ENCODE measurements around the gene SRGAP2C. TPM values are rescaled to one million over a fixed set of nuclear protein-coding genes. Genes with fewer than 3 reads are reported as not detected.
A peak's percentile ranks its signal among the peaks of the same experiment; 100 is the strongest.
"Not testable (repeated sequence)": the region's sequence is repeated elsewhere in the genome, so short reads cannot be mapped to it uniquely, and the experiment has no call there.

The SRGAP2C gene
- total RNA-seq, 1 experiment from 2014 or later: 9.2 TPM

- peak; percentile 9 for DNase-seq (ENCODE audit: low read depth)
These were observed 190.1 kb downstream of the SRGAP2C start for GRCh38 chr1:121374851-121375367.

GRCh38 chr1:121376986-121377385 lies 192.2 kb downstream of the SRGAP2C start:
- not testable (repeated sequence) for DNase-seq (ENCODE audit: low read depth)

- not testable (repeated sequence) for DNase-seq (ENCODE audit: low read depth)
These were observed 194.0 kb downstream of the SRGAP2C start for GRCh38 chr1:121378757-121379156.

GRCh38 chr1:121384754-121385153 lies 200.0 kb downstream of the SRGAP2C start:
- not testable (repeated sequence) for DNase-seq (ENCODE audit: low read depth)

- not testable (repeated sequence) for DNase-seq (ENCODE audit: low read depth)
These were observed 200.4 kb downstream of the SRGAP2C start for GRCh38 chr1:121385162-121385561.

DNA sequence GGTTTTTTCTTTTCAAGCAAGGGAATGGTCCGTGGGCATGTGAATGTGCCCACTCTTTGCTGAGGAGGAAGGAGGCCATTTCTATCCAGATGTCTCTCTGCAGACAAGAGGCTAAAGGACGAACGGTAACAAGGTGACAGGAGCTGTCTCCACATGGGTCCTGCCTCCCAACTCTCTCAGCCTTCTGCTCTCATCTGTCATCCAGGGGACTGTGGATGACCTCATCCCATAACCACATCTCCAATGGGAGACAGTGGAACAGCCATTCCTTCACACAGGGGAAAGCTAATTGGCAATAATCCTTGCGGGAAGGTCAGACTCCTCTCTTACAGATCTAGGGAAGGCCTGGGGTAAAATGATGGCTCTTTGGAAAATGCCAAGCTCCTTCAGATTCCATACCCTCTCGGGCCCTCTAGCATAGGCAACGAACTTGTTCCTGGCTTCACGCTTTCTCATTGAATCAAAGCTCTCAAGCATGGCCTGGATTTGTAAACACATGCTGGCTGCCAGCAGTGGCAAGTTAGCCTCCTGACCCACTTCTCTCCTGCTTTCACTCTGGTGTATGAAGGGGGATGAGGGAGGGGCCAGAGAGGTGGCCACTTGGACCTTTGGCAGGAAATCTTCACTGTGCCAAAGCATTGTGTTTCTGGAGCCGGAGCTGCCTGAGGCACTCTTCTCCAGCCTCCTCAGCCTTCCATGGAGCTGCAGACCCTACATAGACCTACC lies 201.0 kb downstream of the SRGAP2C start:
- not testable (repeated sequence) for DNase-seq (ENCODE audit: low read depth)

DNA sequence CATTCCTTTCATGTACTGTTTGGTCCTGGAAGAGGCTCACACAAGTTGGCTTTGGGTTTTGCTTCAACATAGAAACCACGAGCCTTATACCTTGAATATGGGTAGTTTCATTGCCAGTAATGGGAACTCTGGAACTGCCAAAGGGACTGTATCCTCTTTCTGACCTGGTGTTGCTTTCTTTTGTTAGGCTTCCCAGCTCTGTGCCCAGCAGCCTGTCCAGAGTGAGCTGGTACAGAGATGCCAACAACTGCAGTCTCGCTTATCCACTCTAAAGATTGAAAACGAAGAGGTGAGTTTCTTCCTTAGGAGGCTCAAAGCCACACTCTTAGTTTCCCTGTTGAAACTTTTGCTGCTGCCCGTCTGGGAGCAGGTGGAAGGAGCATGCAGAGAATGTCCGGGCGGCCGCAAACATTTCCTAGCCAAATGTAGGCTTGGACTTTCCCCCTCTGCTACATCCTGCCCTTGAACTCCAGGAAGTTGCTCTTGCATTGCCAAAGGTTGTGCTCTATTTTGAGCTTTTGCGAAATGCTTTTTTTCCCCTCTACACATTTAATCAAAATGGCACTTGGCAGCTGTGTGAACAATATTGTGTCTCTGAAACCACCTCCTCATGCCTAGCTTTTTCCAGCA lies 201.7 kb downstream of the SRGAP2C start:
- DNase-seq (ENCODE audit: low read depth): not testable (repeated sequence)

GRCh38 chr1:121389895-121390560 lies 205.3 kb downstream of the SRGAP2C start:
- not testable (repeated sequence) for DNase-seq (ENCODE audit: low read depth)

- DNase-seq (ENCODE audit: low read depth): not testable (repeated sequence)
These were observed 207.4 kb downstream of the SRGAP2C start for GRCh38 chr1:121392130-121392529.

DNA sequence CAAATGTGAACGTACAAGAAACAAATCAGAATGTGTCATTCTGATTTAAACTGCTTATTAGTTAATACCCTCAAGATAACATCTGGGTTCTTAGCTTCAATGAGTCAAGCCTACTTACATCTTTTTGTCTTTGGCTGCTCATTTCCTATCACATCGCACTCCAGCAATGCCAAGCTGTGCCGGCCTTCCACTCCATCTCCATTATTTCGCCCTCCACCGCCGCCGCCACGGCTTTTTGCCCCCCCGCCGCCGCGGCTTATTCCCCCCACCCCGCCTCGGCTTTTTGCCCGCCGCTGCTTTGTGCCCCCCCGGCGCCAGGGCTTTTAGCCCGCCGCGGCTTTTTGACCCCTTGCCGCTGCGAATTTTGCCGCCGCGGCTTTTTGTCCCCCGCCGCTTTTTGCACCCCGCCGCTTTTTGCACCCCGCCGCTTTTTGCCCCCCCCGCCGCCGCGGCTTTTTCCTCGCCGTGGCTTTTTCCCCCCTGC lies 211.0 kb downstream of the SRGAP2C start:
- not testable (repeated sequence) for DNase-seq (ENCODE audit: low read depth)

DNA sequence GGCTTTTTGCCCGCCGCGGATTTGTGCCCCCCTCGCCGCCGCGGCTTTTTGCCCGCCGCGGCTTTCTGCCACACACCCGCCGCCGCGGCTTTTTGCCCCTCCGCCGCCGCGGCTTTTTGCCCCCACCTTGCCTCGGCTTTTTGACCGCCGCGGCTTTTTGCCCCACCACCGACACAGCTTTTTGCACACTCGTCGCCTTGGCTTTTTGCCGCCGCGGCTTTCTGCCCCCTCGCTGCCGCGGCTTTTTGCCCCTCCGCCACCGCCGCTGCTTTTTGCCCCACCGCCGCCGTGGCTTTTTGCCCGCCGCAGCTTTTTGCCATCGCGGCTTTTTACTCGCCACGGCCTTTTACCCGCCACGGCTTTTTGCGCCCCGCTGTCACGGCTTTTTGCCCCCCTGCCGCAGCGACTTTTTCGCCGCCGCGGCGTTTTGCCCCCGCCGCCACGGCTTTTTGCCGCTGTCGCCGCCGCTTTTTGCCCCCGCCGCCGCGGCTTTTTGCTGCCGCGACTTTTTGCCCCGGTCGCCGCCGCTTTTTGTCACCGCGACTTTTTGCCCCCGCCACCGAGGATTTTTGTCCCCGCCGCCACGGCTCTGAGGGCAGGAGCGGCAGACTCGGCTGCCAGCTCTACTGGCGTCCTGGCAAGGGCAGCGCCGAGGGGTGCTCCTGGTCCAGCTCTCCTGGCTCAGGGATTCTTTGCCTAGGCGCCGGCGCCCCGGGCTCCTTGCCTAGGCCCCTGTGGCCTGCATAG lies 211.7 kb downstream of the SRGAP2C start:
- DNase-seq (ENCODE audit: low read depth): not testable (repeated sequence)

GRCh38 chr1:121397101-121397500 lies 212.3 kb downstream of the SRGAP2C start:
- not testable (repeated sequence) for DNase-seq (ENCODE audit: low read depth)

- DNase-seq (ENCODE audit: low read depth): not testable (repeated sequence)
These were observed 214.4 kb downstream of the SRGAP2C start for GRCh38 chr1:121399193-121399592.

DNA sequence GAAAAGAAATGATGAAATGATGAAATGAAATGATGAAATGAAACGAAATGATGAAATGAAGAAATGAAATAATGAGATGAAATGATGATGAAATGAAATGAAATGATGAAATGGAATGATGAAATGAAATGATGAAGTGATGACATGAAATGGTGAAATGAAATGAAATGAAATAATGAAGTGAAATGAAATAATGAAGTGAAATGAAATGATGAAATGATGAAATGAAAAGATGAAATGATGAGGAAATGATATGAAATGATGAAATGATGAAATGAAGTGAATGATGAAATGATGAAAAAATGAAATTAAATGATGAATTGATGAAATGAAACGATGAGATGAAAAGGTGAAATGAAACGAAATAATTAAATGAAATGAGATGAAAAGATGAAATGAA lies 215.3 kb downstream of the SRGAP2C start:
- not testable (repeated sequence) for DNase-seq (ENCODE audit: low read depth)

- not testable (repeated sequence) for DNase-seq (ENCODE audit: low read depth)
These were observed 216.0 kb downstream of the SRGAP2C start for GRCh38 chr1:121400541-121401310.

- DNase-seq (ENCODE audit: low read depth): not testable (repeated sequence)
These were observed 216.7 kb downstream of the SRGAP2C start for GRCh38 chr1:121401375-121401955.

DNA sequence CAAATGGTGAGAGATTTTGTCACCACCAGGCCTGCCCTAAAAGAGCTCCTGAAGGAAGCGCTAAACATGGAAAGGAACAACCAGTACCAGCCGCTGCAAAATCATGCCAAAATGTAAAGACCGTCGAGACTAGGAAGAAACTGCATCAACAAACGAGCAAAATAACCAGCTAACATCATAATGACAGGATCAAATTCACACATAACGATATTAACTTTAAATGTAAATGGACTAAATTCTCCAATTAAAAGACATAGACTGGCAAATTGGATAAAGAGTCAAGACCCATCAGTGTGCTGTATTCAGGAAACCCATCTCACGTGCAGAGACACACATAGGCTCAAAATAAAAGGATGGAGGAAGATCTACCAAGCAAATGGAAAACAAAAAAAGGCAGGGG lies 218.5 kb downstream of the SRGAP2C start:
- DNase-seq (ENCODE audit: low read depth): not testable (repeated sequence)

DNA sequence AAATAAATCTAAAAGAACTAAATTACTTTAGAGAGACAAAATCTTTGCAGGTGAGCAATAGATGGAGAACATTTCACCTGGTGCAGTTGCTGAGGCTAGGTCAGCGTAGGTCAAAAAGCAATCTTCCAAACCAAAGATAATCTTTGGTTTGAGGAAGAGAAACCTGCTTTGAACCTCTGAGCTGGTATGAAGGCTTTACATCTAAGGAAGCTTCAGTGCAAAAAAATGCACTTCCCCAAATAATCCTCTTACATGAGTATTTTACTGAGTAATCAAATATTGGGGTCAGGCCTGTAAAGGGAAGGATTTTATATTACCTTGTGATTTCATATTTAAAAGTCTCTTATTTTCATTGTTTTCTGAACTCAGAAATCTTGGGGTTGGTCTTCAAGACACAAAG lies 223.6 kb downstream of the SRGAP2C start:
- DNase-seq (ENCODE audit: low read depth): no peak

GRCh38 chr1:121413821-121414220 lies 229.0 kb downstream of the SRGAP2C start:
- DNase-seq (ENCODE audit: low read depth): no peak

DNA sequence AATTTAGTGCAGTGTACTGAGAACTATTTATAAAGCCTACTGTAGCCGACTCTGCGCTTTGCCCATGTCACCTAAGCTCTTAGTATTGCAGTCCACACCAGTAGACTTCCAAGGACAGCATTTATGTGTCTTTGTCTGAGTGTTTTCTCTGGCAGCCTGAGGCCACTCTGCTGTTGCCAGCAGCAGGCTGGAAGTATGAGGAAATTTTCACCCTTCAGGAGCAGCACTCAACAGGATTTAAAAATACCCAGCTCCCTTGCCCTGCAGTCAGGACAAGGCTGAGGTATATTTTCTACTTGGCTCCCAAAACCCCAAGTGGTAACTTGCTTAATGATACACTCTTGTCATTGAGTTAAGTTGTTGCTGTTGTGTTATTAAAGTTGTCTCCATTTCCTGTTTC lies 230.1 kb downstream of the SRGAP2C start:
- DNase-seq (ENCODE audit: low read depth): peak; percentile 20
